Measurements from ENCODE around the gene ARHGAP24. TPM values are rescaled to one million over a fixed set of nuclear protein-coding genes. Genes with fewer than 3 reads are reported as not detected.

The ARHGAP24 gene
- total RNA-seq, 1 experiment from 2014 or later = 35.7 TPM

DNA sequence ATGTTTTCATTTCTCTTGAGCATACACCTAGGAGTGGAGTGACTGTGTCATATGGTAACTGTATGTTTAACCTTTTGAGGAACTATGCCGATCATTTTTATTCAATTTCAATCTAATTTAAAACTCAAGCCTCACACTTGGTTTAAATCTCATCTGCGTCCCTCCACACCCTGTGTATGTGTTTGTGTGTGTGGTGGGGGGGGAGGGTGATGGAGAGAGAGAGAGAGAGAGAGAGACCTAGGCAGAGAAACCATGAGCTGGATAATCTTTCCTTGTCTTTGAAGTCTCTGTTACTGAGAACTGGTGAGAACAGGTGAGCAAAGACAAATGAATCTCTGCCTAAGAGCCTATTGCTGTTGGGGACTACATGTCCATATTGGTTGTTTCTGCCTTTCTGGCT lies 105.0 kb downstream of the ARHGAP24 start:
- DNase-seq (ENCODE audit: low read depth) = no peak

DNA sequence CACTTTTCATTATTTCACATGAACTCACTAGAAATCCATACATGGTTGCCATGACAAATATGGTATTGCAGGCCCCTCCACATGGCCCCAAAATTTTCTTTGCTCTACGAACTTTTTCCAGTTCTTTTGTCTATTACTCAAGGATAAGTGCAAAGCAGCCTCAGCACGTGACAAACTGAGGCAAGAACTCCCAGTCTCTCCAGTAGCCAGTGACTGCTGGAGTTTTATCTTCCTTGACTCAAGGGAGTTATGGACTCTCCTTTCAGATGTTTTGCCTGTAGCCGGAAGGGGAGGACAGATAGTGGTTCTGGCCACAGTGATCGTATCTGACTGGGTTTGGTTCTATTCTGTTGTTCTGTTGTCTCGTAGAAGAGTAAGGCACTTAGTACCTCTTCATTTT lies 105.5 kb downstream of the ARHGAP24 start:
- no peak for DNase-seq (ENCODE audit: low read depth)

DNA sequence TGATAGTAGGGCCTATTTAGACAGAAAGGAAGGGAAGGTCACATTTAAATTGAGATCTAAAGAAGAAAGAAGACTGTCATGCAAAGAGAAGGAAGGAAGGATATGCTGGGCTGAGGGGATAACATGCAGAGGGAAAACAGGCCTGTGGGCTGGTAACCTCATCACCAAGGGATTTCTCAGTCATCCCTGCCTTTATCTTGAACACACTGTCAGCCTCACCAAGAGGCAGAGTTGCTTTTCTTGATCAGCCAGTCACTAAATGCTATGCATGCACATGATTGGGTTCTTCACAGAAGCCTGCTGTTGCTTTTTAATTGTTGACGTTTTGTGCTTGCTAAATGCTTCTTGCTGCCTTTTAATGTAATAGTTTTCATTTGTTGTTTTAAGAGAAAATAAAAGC lies 113.0 kb downstream of the ARHGAP24 start:
- DNase-seq (ENCODE audit: low read depth) = no peak

DNA sequence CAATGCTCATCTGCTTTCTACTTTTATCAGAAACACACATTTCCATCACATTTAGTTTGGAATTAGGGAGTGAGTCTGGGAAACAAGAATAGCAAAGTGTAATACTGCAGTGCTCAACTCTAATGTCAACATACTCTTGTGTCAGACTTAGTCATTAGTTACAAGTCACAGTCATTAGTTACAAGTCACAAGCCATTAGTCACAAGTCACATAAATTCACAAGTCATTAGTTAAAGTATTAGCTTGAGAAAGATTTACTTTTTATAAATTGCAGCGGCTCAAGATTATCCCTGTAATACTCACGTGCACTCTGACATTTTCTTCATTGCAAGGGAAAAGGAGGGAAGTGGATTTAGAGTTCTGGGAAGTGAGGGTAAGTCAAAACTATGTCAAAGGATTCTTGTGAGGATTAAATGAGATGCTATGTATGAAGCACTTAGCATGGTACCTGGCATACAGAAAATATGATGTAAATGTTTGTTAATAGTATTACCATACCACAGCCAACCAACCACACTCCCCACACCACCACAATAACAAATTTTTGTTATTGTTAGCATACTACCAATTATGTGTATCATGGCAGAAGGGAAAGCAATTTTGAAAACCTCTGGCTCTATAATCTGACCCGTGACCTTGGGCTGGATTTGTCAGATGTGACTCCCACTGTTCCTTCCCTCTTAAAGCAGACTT lies 116.6 kb downstream of the ARHGAP24 start:
- peak; percentile 50 for DNase-seq (ENCODE audit: low read depth)

DNA sequence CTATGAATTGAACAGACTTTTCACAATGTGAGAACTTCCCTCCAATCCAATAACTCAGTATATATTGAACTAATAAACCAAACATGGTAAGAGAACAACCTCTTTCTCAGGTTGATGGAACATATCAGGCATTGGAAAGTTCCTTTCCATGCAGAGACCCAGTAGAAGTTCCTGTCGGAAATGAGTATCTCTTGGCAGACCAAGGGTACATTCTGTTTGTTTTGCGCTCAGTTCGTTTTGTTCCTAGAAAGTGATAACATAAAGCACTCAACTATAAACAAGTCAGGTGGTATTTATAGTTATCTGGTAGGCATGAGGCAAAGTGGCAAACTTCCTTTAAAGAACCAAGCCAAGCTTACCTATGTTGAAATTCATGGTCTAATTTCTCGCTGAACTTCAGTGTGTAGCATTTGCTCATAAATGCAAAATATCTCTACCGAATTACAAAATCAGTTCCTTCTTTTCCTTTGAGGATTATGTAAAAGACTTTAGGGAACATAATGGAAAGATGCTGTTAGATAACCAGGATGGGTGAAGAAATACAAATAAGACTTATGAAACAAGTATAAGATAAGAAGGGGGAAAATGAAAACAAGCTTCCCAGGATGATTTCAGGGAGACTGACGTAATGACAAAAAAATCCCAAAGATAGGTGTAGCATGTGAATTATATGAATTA lies 120.3 kb downstream of the ARHGAP24 start:
- DNase-seq (ENCODE audit: low read depth) = no peak

DNA sequence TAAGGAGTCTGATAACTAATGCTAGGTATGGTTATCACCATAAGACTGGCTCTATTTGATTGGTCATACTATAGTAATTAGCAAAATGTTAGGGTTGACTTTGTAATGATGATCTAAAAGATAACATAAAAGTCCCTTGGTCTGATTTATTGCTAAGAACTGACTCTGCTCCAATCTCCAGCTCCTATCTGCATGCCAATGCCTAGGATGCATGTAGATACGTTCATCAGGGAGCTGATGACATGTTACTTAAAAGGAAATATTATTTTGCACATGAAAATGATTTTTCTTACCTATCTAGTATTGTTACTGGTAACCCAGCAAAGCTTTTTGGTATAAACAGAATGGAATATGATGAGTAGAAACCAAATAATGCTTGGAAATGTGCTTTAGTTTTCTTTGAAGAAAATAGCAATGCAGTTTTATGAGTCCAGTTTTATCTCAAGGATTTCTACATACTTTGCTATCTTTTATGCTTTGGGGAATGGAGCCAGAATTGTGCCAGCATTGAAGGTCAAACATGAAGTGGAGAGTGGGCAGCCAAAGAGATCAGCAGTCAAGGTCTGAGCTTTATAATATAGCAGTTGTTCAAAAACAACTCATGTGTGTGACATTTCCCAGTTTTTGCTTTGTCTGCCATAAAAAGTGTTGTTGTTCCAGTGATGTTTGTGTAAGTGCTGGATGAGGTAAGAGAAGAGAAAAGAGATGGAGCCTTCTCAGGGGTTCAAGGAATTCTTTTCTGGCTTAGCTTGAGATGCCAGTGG lies 121.0 kb downstream of the ARHGAP24 start:
- no peak for DNase-seq (ENCODE audit: low read depth)

DNA sequence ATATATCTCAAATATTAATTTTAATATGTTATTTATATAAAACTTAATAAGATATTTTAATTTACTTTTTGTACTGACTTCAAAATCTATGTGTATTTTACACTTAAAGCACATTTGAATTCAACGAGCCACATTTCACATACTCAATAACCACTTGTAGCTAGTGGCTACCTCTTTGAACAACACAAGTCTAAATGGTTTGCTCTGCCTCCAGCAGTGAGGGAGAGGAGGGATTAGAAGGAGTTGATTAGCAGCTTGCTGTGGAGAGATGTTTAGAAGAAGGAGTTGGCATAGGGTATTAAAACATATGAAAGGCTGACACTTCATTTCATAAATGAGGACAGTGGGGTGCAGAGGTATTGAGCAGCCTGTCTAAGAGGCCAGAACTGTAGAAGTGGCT lies 124.0 kb downstream of the ARHGAP24 start:
- DNase-seq (ENCODE audit: low read depth) = no peak

DNA sequence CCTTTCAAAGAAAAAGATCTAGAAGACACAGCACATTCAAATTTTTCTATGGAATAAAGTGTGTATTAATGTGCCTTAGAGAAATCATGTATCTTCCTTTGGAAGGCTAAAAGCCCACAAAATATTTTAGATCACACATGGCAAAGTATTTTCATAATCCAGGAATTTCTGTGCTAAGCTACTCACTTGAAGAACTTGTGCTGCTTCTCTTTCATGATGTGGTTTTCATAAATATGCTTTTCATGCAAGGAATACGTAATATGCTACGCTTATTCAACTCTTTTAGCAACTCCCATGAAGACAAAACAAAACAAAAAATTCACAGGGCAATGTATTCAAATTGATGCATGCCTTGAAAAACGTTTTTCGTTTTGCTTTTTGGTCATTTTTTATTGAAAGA lies 125.6 kb downstream of the ARHGAP24 start:
- peak; percentile 27 for DNase-seq (ENCODE audit: low read depth)

DNA sequence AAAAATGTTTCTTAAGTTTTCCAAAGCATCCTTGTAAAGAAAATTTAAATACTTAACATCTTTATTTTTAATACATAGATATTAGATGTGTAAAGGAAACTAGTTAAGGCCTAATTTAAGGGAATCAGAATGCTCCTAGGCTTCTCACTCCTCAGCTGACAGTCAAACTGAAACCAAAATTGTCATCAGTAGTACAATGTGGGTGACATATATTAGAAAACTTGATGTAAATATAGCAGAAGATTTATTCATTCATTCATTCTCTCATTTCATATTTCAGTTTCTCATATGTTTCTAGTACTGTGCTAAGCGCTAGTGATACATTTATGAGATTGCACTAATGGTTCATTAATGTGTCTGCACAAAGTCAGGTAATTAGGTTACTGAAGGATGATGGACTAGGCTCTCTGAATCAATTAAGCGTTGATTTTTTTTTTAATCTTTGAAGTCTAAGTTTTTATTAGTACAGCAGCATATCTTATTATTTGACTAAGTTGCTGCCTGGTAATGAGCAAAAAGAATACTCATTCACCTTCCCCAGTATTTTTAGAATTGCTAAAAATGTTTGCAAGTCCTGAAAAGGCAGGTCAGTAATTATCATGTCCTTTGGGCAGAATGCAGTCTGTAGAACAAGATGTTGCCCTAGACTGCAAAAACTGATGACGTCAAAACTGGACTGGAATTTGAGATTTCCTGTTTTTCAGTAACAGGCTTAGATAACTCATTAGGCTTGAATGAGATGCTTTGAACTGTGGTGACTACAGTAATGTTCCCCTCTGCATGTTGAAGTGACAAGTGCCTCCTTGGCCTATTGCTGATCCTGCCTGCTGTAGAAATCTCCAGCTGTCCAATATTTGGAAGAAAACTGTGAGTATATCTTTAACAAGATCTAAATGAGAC lies 128.7 kb downstream of the ARHGAP24 start:
- DNase-seq (ENCODE audit: low read depth) = peak; percentile 55

DNA sequence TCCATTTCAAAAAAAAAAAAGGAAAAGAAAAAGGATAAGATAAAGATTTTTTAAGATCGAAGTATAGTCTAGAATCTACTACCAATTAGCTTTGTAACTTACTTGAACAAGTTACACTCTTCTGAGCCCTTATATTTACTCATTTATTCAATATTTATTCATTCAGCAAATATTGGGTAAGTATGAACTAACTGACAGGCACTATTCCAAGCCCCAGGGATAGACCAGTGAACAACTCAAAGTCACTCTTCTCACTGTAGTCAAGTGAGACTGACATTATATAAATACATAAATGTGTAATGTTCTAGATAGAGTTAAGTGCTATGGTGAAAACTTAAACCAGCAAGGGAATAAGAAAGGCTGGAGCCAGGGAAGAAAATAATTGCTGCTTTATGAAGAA lies 131.6 kb downstream of the ARHGAP24 start:
- no peak for DNase-seq (ENCODE audit: low read depth)

DNA sequence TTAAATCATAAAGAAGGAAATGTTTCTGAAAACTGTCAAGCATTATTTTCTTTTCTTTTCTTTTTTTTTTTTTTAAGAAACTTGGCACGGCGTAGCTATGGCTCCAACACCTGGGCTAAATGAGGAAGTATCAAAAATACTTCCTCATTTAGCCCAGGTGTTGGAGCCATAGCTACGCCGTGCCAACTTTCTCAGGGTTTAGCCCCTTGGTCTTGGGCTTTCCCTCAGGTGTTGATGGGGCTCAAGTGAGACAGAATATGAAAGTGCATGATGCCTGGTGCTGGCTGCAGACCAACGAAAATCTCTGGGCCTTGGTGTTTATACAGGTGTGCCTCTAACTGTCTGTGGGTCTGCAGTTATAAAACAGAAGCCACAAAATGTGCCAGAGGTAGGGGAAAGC lies 132.7 kb downstream of the ARHGAP24 start:
- DNase-seq (ENCODE audit: low read depth) = no peak

DNA sequence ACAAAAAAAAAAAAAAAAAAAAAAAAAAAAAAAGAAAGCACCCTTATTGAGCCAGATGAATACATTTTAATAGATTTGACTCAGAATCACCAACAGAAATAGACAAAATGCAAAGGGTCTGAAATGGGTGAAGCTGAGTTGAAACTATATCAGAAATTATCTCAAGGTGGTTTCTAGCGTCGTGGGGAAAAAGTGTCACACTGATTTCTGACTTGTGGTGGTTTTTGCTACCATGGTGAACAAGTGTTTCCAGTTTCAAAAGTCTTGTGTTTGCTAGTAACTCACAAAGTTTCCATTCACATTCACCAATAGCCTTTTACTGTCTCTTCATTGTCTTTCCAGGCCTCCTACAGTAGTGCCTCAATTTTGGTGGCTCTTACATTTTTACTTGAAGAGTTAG lies 135.5 kb downstream of the ARHGAP24 start:
- DNase-seq (ENCODE audit: low read depth) = no peak

DNA sequence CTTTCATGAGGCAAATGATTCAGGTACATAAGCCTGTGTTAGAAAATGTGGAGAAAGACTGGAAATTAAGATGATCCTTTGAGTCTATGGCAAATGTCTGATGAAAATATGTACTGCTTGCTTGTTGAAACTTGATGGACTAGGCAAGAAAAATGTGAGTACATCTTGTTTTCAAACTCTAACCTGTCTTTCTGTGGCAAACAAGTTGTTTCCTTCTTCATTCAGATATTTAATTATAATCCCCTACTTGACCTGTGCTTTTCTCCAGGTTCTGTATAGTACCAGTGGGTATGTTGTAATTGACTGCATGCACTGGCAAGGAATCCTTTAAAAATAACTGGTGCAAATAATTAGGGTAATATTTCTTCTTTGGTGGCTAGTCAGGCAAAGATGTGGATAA lies 136.7 kb downstream of the ARHGAP24 start:
- DNase-seq (ENCODE audit: low read depth) = no peak

DNA sequence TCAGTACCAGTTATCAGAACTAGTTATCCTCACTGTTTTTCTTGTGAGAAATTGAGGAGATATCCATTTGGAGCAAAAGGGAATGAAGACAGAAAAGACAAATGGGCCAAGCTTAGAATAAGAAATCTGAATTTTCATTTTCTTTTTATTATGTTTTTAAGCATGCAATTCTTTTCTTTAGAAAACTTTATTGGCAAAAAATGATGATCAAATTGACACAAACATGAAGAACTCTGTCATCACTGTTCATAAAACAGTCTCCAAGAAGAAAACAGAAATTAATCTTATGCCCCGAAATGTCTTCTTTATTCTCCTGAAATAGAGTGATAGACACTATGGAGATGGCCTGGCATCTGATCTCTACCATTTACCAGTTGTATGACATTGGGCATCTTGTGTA lies 139.0 kb downstream of the ARHGAP24 start:
- DNase-seq (ENCODE audit: low read depth) = no peak

DNA sequence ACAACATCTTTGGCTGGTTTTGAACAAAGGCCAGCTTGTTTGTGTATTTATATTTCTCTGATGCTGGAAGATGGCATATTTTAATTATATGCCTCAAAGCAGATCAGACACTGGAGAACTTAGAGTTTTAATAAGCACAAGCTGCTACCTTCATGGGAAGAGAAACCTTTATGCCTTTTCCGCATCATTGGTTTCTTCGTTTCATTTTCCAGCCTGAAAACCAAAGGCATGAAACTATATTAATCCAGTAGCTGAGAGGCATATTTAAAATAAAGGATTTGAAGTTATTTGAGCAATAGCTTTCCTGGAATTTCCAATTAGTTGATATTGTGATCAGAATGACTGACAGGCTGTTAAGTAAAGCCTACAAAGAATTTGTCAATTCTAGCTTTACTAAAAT lies 141.0 kb downstream of the ARHGAP24 start:
- no peak for DNase-seq (ENCODE audit: low read depth)

DNA sequence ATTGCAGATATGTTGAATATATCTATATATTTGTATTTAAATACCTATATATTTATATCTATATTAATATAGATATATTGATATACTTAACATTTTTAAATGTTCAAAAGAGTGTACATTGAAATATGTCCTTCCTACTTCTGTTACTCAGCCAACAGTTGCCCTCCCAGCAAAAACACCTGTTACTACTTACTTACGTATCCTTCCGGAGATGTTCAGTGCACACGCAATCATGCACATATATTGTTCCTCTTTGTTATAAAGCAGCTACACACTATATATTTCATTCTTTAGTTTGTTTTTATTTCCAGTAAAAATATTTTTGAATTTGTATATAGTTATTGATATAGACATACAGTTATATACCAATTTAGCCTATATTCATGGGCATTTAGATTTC lies 142.3 kb downstream of the ARHGAP24 start:
- DNase-seq (ENCODE audit: low read depth) = no peak

DNA sequence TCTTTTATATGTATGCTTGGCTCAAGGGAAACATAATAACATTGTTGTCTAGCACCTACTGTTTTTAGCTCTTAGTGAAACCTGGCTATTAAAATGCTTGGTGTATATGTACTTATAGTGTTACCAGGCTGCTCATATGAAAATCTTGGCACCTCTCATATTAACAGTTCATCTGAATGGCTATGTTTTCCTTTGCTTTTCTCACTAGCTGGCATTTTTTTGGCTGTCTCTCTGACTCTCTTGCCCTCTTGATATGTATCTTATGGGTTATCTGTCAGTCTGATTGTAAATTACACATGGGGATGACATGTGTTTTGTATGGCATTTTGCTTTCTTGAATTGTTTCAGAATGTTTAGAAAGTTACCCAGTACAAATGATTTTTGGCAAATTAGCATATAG lies 158.0 kb downstream of the ARHGAP24 start:
- no peak for DNase-seq (ENCODE audit: low read depth)

DNA sequence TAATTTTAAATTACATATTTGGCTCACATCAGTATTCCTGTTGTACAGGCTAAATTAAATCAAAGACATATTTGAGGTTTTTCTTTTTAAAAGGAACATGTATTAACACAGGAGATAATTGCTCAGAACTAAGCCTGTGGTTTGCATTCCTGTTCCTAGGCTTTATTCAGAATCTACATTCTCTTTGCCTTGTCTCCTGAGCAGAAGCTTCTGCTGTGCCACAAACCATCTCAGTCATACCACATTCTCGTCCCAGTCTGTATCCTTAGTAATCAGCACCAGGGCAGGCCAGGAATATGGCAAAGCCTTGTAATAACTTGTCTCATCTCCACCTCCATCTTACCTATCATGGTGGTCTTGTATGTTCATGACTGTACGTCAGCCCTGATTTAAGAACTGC lies 162.8 kb downstream of the ARHGAP24 start:
- DNase-seq (ENCODE audit: low read depth) = peak; percentile 42

DNA sequence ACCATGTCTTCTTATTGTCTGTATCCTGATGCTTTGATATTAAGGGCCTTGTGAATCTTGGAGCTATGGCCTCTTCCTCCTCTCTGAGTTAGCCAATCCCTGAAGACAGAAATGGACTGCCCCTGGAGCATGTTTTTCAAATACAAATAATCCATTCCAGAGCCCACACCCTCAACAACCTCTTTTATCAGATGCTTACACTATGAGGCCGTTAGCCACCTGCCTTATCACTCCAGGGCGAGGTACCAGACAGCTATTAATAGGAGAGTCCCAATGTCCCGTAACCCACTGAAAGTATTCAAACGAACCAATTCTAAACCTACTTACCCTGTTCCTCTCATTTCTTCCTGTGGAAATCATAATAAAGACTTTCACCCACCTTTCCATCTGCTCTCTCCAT lies 165.0 kb downstream of the ARHGAP24 start:
- DNase-seq (ENCODE audit: low read depth) = no peak

DNA sequence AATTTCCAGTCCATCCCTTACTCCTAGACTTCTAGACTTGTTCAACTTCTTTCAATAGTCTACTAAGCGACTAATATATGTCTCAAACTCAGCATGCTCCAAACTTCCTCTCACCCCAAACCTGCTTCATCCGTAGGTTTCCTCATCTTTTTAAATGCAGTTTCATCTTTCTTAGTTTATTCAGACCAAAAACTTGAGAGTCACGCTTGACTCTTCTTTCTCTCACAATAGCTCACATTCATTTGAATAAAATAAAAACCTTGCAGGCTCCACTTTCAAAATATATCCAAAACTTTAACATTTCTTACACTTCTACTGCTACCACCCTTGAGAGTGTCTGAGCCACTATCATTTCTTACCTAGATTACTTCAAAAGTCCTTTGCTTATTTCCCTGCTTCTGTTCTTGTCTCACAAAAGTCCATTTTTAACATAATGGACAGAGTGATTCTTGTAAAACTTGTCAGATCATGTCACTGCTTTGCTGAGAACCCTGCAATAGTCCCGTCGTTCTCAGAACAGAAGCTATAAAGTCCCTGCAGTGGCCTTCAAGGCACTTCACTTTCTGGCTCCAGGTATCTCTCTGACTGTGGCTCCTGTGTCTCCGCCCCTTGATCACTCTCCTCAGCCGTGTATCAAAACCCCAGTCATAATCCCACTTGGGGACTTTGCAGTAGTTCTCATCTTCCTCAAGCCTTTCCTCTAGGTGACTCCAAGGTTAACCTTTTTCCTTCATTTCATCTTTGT lies 167.6 kb downstream of the ARHGAP24 start:
- DNase-seq (ENCODE audit: low read depth) = no peak

DNA sequence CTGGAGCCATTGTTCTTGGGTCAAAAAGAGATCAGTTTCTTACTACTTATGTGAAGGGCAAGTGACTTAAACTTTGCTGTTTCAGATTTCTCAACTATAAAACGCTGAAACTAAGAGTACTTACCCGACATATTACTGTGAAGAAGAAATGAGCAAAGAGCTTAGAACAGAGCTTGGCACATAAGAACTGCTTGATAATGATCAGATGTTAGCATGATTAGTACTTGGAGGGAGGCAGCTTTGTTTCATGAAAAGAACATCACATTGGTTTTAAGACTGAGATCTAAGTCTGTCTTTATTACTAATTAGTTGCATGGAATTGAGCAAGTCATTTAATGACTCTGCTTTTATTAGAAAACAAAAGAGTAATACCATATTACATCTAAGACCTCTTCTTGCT lies 169.1 kb downstream of the ARHGAP24 start:
- no peak for DNase-seq (ENCODE audit: low read depth)
